Measurements from ENCODE around the gene RAB3IL1. TPM values are rescaled to one million over a fixed set of nuclear protein-coding genes. Genes with fewer than 3 reads are reported as not detected.

RAB3IL1 gene
- total RNA-seq, 1 experiment from 2014 or later: 18.1 TPM

- POLR2A ChIA-PET: no interaction called here
- RAD21 ChIA-PET (ENCODE audit: low non-redundant PET in 1 of 2, low total read pairs in 2 of 2, uncharacterized antibody in 2 of 2, unreplicated experiment in 2 of 2): no interaction called here
- H2AFZ ChIP-seq (ENCODE audit: low read depth, low read length, poor library complexity, severe bottlenecking): no peak overlapping the region
- ATAC-seq (no peak), DNase-seq (ENCODE audit: low read depth, low spot score) (no peak)
- no peaks in the 10 kb centered on the region for H3K79me2 ChIP-seq (ENCODE audit: insufficient read depth, low read length)
- TF ChIP-seq EZH2phosphoT487 (IDR thresholded peaks at IDR 0.05; ENCODE audit: borderline replicate concordance) (no peak), ZNF274 (IDR thresholded peaks at IDR 0.05; ENCODE audit: low read depth, low read length) (no peak), REST (IDR thresholded peaks at IDR 0.05; ENCODE audit: low read depth) (no peak), CTCF (IDR thresholded peaks at IDR 0.05 in 2 of 3, conservative IDR thresholded peaks at IDR 0.05 in 1 of 3; ENCODE audit: borderline replicate concordance in 1 of 3, insufficient read depth in 1 of 3, low read depth in 2 of 3, low read length in 2 of 3) (no peak)
- no peak overlapping the region for H3K4me3 ChIP-seq (replicated peaks in 1 of 2; ENCODE audit: low read depth in 1 of 2, low read length in 2 of 2)
- no peaks in the 10 kb centered on the region for H3K36me3 ChIP-seq (ENCODE audit: control insufficient read depth in 1 of 2, insufficient read depth in 2 of 2, low read length in 2 of 2)
- H3K4me2 ChIP-seq (ENCODE audit: low read length): no peak overlapping the region
- BruUV-seq (replicated peaks): no TSS peak
- no peaks in the 10 kb centered on the region for H3K4me1 ChIP-seq (ENCODE audit: control insufficient read depth in 1 of 2, insufficient read depth in 2 of 2, low read length in 2 of 2)
- H4K20me1 ChIP-seq (ENCODE audit: insufficient read depth): no peaks in the 10 kb centered on the region
- intact Hi-C loops (cut with micrococcal nuclease): no loop called here
- CTCF ChIA-PET: interaction anchor here (3.2 kb wide), 1 partner anchor 9 kb away, joined by 21 read pairs; no protein-coding TSS in a partner anchor
- no peaks in the 10 kb centered on the region for H3K27me3 ChIP-seq (ENCODE audit: insufficient read depth, low read length)
- H3K9me3 ChIP-seq (ENCODE audit: control insufficient read depth in 1 of 2, insufficient read depth in 1 of 2, low read depth in 1 of 2, low read length in 2 of 2): no peaks in the 10 kb centered on the region
- H3K9ac ChIP-seq (ENCODE audit: low read length): no peak overlapping the region
- H3K9me2 ChIP-seq (ENCODE audit: insufficient read depth): no peaks in the 10 kb centered on the region
- H3K27ac ChIP-seq (ENCODE audit: low read depth, low read length): no peak overlapping the region
These were observed 10.1 kb downstream of the RAB3IL1 start for GRCh38 chr11:61907282-61907681.

All from HCT116 (cell line).